ENCODE data around the gene CDYL2.

Gene CDYL2

DNA sequence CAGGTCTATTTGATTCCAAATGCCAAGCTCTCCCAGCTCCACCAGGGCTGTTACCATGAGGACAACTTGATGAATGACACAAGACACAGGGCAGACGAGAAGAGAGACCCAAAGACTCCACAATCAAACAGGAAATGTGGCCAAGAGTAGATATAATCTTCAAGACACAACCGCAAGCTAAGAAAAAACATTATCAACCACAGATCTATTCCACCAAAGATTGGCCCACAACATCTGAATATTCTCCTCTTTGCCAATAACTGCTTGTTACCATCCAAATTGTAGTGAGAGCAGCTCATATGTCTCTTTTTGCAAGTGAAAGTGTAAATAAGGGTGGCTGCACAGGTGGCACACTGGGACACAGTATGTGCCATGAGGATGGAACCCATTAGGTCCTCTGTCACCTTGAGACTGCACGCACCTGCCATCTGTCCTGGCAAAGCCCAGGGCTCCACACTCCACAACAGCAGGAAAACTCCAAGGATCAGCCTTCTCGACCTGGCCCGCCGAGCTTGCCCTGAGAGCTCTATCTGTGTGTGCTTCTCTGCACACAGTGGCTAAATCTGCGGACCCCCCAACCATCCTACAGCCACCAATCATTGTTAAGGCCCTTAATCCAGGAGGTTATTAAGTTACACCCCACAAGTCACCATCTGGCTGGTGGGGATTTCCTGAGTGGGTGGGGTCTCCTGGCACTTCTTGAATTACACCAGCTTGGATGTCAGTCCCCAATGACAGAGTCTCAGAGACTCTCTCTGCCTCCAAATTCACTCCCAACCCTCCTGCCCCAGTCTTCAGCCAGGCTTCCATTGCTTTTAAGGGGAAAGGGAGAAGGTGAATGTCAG is 213.1 kb downstream of the CDYL2 start:
- peak overlapping the region; percentile 70 to 71 for H3K4me3 Mint-ChIP-seq
- H3K27me3 Mint-ChIP-seq, result peaks cover 5 to 19% of the 10 kb centered on the region in 2 donors
- H3K4me1 Mint-ChIP-seq (ENCODE audit: low read depth in 2 of 2), result peaks cover 18% of the 10 kb centered on the region in 2 donors
- peaks cover 0 to 6% of the 10 kb centered on the region in 2 donors for H3K9me3 Mint-ChIP-seq
- peaks cover 9% of the 10 kb centered on the region for H3K36me3 Mint-ChIP-seq (ENCODE audit: insufficient read depth)
- DNase-seq, result peak; percentile 13 to 36 (median 23)
- peak; percentile 91 for ATAC-seq (replicated peaks)
- H3K27ac Mint-ChIP-seq, result peak overlapping the region; percentile 15 to 55

DNA sequence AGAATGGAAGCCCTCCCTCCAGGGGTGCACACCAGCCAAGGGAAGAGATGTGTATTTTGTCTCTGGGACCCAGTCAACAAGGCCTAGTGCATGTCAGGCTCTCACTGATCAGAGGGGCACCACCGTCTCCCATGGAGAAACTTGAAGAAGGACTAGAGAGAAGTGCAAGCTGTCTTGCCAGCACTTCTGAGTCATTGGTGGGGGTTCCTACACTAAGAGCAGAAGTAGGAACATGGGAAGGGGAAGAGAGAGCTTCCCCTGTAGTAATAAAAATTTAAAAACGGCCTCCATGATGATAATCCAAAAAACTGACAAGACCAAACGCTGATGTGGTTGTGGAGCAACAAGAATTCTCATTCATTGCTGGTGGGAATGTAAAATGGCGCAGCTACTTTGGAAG is 217.3 kb downstream of the CDYL2 start:
- ATAC-seq (replicated peaks) (no peak), DNase-seq (no peak)
- Mint-ChIP-seq H3K4me3 (no peak overlapping the region), H3K27ac (no peak overlapping the region), H3K9me3 (no peaks in the 10 kb centered on the region), H3K36me3 (ENCODE audit: insufficient read depth) (peaks cover 6% of the 10 kb centered on the region), H3K27me3 (peaks cover under 1 to 23% of the 10 kb centered on the region in 2 donors), H3K4me1 (ENCODE audit: low read depth in 2 of 2) (peaks cover 21 to 23% of the 10 kb centered on the region in 2 donors)

DNA sequence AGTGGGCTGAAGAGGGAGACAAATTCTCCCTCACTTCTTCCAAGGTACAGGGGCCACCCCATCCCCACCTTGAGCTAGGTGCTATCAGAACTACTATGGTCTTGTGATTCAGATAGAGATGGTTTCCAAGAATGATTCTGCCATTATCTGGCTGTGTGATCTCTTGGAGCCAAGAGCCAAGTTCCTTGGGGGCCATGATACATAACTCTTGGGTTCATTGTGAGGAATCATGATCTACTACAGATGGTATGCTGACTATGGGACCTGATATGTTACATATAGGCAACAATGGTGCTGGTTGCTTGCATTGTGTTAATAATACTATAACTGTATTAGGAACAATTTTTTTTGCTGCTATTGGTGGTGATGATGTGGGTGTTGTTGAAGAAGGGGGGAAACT is 217.9 kb downstream of the CDYL2 start:
- Mint-ChIP-seq H3K4me3 (peak overlapping the region in 1 of 2 donors; percentile 46), H3K27ac (no peak overlapping the region), H3K4me1 (ENCODE audit: low read depth in 2 of 2) (peaks cover 18 to 19% of the 10 kb centered on the region in 2 donors), H3K9me3 (no peaks in the 10 kb centered on the region), H3K36me3 (ENCODE audit: insufficient read depth) (peaks cover 5% of the 10 kb centered on the region), H3K27me3 (peaks cover 0 to 23% of the 10 kb centered on the region in 2 donors)
- no peak for ATAC-seq (replicated peaks)
- no peak for DNase-seq

DNA sequence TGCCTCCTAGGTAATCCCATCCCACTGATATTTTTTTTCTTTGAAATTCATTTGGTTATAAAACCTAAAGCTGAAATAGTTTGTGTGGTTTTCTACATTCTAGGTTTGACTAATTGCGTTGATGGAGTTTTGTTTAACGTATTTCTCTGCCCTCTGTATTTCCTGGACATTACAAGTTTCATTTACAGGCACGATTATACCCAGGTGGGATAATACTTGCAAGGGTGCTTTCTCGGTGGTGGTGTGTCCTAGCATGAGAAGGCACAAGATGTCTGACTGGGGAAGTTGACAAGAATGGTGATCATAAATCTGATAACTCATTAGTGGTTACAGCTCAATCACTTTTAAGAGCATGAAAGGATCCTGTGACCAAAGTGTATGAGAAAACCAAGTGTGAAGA is 218.6 kb downstream of the CDYL2 start:
- DNase-seq (peak in 1 of 3 experiments; percentile 6), ATAC-seq (replicated peaks) (peak; percentile 88)
- peak overlapping the region; percentile 10 to 46 for H3K4me3 Mint-ChIP-seq
- no peak overlapping the region for H3K27ac Mint-ChIP-seq
- no peaks in the 10 kb centered on the region for H3K36me3 Mint-ChIP-seq (ENCODE audit: insufficient read depth)
- peaks cover 18% of the 10 kb centered on the region in 2 donors for H3K4me1 Mint-ChIP-seq (ENCODE audit: low read depth in 2 of 2)
- H3K27me3 Mint-ChIP-seq, result peaks cover 0 to 23% of the 10 kb centered on the region in 2 donors
- no peaks in the 10 kb centered on the region for H3K9me3 Mint-ChIP-seq

DNA sequence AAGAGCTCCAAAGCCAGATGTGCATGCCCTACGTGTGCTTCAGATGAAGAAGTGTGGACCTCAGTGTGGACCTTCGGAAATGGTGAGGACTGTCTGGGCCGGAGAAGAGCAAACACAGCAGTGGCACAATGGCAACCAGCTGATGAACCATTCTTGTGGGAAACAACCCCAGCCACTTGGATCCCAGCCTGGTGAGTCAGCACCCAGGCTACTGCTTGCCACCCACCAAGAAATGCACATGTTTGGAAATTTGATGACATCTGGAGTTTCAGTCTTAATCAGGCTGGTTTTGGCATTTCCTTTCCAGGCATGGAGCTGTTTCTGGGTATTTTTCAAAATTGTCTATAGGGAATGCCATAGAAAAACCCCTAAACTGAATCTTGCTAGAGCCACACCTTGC is 220.9 kb downstream of the CDYL2 start:
- H3K9me3 Mint-ChIP-seq, result no peaks in the 10 kb centered on the region
- DNase-seq (no peak), ATAC-seq (replicated peaks) (no peak)
- peaks cover 0 to 23% of the 10 kb centered on the region in 2 donors for H3K27me3 Mint-ChIP-seq
- no peak overlapping the region for H3K27ac Mint-ChIP-seq
- H3K4me3 Mint-ChIP-seq, result no peak overlapping the region
- peaks cover 24 to 27% of the 10 kb centered on the region in 2 donors for H3K4me1 Mint-ChIP-seq (ENCODE audit: low read depth in 2 of 2)
- no peaks in the 10 kb centered on the region for H3K36me3 Mint-ChIP-seq (ENCODE audit: insufficient read depth)

DNA sequence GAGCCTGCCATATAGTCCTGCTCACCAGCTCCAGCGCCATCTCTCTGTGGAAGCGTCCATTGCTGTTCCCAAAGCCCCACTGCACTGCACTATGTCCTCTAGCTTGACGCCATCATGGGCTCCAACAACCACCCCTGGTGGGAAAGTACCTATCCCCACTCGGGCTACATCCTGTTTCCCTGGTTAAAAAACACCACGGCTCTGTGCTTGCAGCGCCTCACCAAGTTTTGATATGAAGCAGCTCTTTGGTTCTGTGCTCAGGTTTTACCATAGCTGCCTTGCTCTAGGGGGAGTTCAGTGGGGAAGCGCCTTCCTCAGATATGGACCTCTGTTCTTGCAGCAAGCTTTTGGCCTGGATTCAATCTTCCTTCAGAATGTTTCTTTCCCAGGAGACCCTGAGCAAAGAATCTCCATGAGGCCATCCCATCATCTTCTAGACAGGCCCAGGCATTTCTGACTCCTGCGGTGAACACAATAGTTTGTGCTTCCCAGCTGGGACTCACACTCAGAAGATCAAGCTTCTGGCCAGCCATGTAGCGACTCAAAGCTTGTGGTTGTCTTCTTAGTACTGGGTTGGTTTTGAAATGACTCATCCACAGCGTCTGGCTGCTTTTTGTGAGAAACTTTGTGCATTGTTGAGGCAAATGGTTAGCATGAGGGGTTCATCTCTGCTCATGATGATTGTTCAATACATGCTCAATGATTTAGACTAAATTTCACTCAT is 224.1 kb downstream of the CDYL2 start:
- Mint-ChIP-seq H3K9me3 (no peaks in the 10 kb centered on the region), H3K36me3 (ENCODE audit: insufficient read depth) (no peaks in the 10 kb centered on the region), H3K27me3 (peaks cover 0 to 13% of the 10 kb centered on the region in 2 donors), H3K27ac (peak overlapping the region; percentile 55 to 86), H3K4me1 (ENCODE audit: low read depth in 2 of 2) (peaks cover 18 to 20% of the 10 kb centered on the region in 2 donors), H3K4me3 (peak overlapping the region; percentile 53 to 56)
- DNase-seq, result peak; percentile 41 to 61 (median 45)
- ATAC-seq (replicated peaks), result peak; percentile 86

DNA sequence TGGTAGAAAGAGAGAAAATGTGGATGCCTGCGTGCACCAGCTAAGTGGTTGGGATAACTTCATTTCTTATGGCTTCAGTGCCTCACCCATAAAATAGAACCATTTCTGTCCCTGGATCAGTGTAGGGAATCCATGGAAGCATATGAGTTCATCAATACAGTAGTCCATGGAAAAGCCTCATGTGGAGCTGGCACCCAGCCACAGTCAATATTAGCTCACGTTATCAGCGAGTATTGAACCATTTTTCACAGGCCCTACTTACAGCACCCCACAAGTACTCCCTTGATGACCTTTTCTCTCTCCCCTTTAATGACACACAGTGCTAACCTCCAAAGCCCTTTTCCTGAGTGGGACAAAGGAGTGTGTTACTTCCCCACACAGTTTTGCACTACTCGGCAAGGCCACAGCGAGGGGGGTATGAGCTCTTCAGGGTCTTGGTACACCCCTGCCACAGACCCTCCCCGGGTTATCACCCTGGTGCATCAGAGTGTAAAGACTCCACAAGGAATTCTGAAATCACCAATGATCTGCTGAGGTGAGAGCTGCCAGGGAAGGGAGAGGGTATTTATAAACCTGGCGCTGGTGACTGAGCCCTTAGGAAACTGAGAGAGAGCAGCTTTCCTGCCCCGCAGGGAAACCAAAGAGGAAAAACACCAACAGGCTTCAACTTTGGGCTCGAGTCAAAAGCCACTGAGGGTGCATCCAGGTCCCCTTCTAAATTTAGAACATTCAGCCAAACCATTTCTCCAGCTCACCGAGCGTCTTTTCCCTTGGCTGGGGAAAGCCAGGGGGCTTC is 226.7 kb downstream of the CDYL2 start:
- H3K4me3 Mint-ChIP-seq, result no peak overlapping the region
- H3K27ac Mint-ChIP-seq, result no peak overlapping the region
- no peaks in the 10 kb centered on the region for H3K9me3 Mint-ChIP-seq
- ATAC-seq (replicated peaks), result no peak
- H3K36me3 Mint-ChIP-seq (ENCODE audit: insufficient read depth), result no peaks in the 10 kb centered on the region
- no peaks in the 10 kb centered on the region for H3K27me3 Mint-ChIP-seq
- peaks cover 16 to 18% of the 10 kb centered on the region in 2 donors for H3K4me1 Mint-ChIP-seq (ENCODE audit: low read depth in 2 of 2)
- no peak for DNase-seq

DNA sequence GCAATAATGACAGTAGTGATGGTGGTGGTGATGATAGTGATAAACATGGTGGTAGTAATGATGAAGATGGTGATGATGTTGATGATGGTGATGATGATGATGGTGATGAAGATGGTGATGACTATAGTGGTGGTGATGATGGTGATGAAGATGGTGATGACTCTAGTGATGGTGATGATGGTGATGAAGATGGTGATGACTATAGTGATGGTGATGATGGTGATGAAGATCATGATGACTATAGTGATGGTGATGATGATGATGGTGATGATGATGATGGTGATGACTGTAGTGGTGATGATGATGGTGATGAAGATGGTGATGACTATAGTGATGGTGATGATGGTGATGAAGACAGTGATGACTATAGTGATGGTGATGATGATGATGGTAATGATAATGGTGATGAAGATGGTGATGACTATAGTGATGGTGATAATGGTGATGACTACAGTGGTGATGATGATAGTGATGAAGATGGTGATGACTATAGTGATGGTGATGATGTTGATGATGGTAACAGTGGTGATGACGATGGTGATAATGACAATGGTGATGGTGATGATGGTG is 228.0 kb downstream of the CDYL2 start:
- Mint-ChIP-seq H3K27me3 (no peaks in the 10 kb centered on the region), H3K4me3 (no peak overlapping the region), H3K27ac (no peak overlapping the region), H3K9me3 (peaks cover 0 to under 1% of the 10 kb centered on the region in 2 donors), H3K36me3 (ENCODE audit: insufficient read depth) (no peaks in the 10 kb centered on the region), H3K4me1 (ENCODE audit: low read depth in 2 of 2) (peaks cover 16 to 18% of the 10 kb centered on the region in 2 donors)
- no peak for ATAC-seq (replicated peaks)
- DNase-seq, result no peak

DNA sequence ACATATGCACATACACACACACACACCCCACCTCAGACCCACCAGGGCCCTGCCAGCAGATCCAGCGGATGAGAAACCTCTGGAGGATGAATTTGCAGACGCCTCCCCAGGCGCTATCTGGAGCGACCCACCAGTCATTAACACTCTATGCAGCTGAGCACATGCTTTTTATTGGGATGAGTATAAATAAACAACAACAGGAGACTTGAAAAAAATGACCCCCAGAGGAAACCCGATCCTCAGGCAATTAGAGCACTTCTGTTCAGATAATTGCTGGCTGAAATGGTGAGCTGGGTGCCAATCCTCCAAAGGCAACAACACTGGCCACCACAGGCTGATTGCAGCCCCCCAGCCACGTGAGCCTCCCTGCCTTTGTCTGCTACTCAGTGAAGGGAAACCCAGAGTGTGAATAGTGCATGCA is 230.7 kb downstream of the CDYL2 start:
- no peaks in the 10 kb centered on the region for H3K27me3 Mint-ChIP-seq
- H3K4me3 Mint-ChIP-seq, result no peak overlapping the region
- H3K4me1 Mint-ChIP-seq (ENCODE audit: low read depth in 2 of 2), result peaks cover 12 to 24% of the 10 kb centered on the region in 2 donors
- DNase-seq (no peak), ATAC-seq (replicated peaks) (no peak)
- H3K9me3 Mint-ChIP-seq, result peaks cover 0 to 3% of the 10 kb centered on the region in 2 donors
- no peak overlapping the region for H3K27ac Mint-ChIP-seq
- H3K36me3 Mint-ChIP-seq (ENCODE audit: insufficient read depth), result no peaks in the 10 kb centered on the region

DNA sequence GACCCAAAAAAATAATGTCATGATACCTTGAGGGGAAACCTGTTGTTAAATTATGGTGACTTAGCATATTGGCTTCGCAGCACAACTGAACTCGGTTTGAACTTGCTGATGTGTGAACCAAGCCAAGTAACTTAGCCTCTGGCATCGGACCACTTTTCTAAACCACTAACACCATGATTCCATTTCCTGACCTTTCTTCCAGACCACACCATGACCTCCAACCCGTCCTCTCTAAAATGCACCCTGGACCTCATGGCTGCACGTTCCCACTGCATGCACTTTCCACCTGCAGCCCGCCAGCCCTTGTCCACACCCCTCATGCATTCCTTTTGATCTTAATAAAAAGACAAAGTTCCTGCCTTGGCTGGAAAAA is 234.3 kb downstream of the CDYL2 start:
- peak; percentile 54 for ATAC-seq (replicated peaks)
- H3K9me3 Mint-ChIP-seq, result peaks cover 0 to 3% of the 10 kb centered on the region in 2 donors
- peak in 1 of 3 experiments; percentile 3 for DNase-seq
- H3K4me1 Mint-ChIP-seq (ENCODE audit: low read depth in 2 of 2), result peaks cover 12 to 27% of the 10 kb centered on the region in 2 donors
- no peaks in the 10 kb centered on the region for H3K36me3 Mint-ChIP-seq (ENCODE audit: insufficient read depth)
- no peaks in the 10 kb centered on the region for H3K27me3 Mint-ChIP-seq
- peak overlapping the region in 1 of 2 donors; percentile 55 for H3K4me3 Mint-ChIP-seq
- H3K27ac Mint-ChIP-seq, result peak overlapping the region; percentile 1 to 25

DNA sequence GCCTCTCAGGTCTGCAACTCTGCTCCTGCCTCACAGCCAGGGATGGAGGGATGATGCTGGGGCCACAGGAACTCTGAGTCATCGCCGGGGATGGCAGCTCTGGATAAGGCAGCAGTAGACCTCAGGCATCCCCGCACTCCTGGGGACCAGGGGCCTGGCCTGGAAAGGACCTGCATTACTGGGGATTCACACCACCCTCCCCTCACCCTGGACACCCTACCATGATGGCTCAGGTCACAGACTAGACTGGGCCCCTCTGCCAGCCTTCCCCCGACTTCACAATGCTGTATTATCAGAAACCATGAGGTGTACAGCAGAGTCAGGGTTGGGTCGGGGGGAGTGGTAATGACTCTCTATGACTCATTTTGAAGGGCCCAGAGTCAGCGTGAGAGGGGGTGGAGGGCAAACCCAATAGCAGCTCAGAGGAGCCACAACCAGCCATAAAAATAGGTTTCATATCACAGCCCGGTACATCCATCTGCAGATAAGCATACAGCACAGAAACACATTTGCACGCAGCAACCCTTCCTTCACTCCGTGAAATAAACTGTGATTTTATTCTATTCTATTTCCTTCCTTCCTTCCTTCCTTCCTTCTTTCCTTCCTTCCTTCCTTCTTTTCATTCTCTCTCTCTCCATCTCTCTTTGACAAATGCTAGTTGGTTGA is 234.8 kb downstream of the CDYL2 start:
- no peaks in the 10 kb centered on the region for H3K36me3 Mint-ChIP-seq (ENCODE audit: insufficient read depth)
- H3K27ac Mint-ChIP-seq, result peak overlapping the region; percentile 1 to 25
- no peaks in the 10 kb centered on the region for H3K27me3 Mint-ChIP-seq
- H3K4me3 Mint-ChIP-seq, result peak overlapping the region in 1 of 2 donors; percentile 55
- peaks cover 15 to 32% of the 10 kb centered on the region in 2 donors for H3K4me1 Mint-ChIP-seq (ENCODE audit: low read depth in 2 of 2)
- ATAC-seq (replicated peaks), result peak; percentile 92
- H3K9me3 Mint-ChIP-seq, result peaks cover 0 to 3% of the 10 kb centered on the region in 2 donors
- DNase-seq, result peak; percentile 33 to 61 (median 40)

DNA sequence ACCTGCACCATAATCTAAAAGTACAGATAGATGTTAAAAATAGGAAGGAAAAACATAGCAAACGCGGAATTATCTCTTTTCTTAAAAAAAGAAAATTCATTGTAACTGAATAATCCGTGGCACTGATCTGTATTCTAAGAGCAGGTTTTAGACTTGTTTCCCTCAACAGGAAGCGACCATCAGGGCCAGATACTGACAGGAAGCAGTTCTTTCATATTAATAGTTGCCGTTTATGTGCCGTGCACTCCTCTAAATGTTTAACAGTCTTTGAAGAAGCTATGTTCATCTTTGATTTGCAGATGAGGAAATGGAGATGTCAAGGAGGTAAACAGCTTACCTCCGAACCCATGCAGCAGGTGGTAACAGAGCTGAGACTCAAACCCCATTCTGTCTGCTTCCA is 240.0 kb downstream of the CDYL2 start:
- ATAC-seq (replicated peaks), result peak; percentile 46
- peak overlapping the region; percentile 42 to 63 for H3K27ac Mint-ChIP-seq

More for the DNA sequence above, 240.0 kb downstream of the CDYL2 start:
- H3K4me1 Mint-ChIP-seq (ENCODE audit: low read depth in 2 of 2), result peaks cover 13 to 23% of the 10 kb centered on the region in 2 donors
- H3K9me3 Mint-ChIP-seq, result no peaks in the 10 kb centered on the region
- H3K36me3 Mint-ChIP-seq (ENCODE audit: insufficient read depth), result no peaks in the 10 kb centered on the region
- H3K27me3 Mint-ChIP-seq, result peaks cover 0 to 37% of the 10 kb centered on the region in 2 donors
- peak overlapping the region in 1 of 2 donors; percentile 36 for H3K4me3 Mint-ChIP-seq
- no peak for DNase-seq
